GM12801 (cell line): ENCODE results near the gene KRT15.

Experiments used
- CTCF ChIP-seq: IDR thresholded peaks from one replicate; pipeline ENCODE4 v1.5.1; 2011; ENCODE audit warnings: control low read depth; ENCODE audit not compliant: insufficient read length; ENCODE audit errors: extremely low read depth

Gene KRT15

GRCh38 chr17:41496803-41497484 is 21.7 kb downstream of the KRT15 start:
- TF ChIP-seq CTCF = no peak

- no peak for TF ChIP-seq CTCF
Observed at GRCh38 chr17:41494524-41494923, 24.2 kb downstream of the KRT15 start.

GRCh38 chr17:41492771-41493170 is 25.9 kb downstream of the KRT15 start:
- no peak for TF ChIP-seq CTCF

GRCh38 chr17:41492351-41492750 is 26.3 kb downstream of the KRT15 start:
- TF ChIP-seq CTCF = no peak

- no peak for TF ChIP-seq CTCF
Observed at GRCh38 chr17:41491476-41491875, 27.2 kb downstream of the KRT15 start.

GRCh38 chr17:41490000-41490990 is 28.4 kb downstream of the KRT15 start:
- no peak for TF ChIP-seq CTCF

- TF ChIP-seq CTCF = no peak
Observed at GRCh38 chr17:41489531-41489930, 29.2 kb downstream of the KRT15 start, which contains the start of gene KRT36. KRT36 (minus strand) TSS chr17:41489910; CDS start chr17:41489864, 46 bp downstream.
